Activated CD4-positive, alpha-beta T cell treated with anti-CD3 and anti-CD28 coated beads, Interleukin-2, amount 50 U/mL, for 16 hours (primary cell): ENCODE measurements around the gene IMPA2.
"Not testable (repeated sequence)": the region's sequence is repeated elsewhere in the genome, so short reads cannot be mapped to it uniquely, and the experiment has no call there.

Experiments used
- DNase-seq: peaks from one replicate; pipeline ENCODE4 v3.0.0-alpha.2; 2020

IMPA2 gene

DNA sequence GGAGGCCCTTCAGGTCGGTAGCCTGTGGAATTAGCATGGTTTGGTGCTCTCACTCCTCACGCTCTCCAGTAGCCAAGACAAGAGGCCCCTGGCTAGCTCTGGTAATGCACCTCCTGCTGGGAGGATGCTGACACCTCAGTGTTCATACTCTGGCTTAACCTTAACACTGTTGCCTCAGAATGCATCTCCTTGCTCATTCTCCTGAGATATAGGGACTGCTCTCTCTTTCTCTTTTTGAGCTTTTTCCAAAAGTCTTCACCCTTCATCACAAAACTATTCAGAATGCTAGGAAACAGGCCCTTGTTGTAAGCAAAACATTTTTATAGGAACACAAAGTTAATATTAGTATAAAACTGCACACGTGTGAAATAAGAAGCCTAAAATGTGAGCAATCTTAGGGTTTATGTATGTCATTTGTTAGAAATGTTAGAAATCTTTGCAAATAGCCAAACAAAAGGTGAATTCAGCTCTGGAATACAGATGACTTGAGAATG lies 17.3 kb upstream of the IMPA2 start:
- DNase-seq: no peak

DNA sequence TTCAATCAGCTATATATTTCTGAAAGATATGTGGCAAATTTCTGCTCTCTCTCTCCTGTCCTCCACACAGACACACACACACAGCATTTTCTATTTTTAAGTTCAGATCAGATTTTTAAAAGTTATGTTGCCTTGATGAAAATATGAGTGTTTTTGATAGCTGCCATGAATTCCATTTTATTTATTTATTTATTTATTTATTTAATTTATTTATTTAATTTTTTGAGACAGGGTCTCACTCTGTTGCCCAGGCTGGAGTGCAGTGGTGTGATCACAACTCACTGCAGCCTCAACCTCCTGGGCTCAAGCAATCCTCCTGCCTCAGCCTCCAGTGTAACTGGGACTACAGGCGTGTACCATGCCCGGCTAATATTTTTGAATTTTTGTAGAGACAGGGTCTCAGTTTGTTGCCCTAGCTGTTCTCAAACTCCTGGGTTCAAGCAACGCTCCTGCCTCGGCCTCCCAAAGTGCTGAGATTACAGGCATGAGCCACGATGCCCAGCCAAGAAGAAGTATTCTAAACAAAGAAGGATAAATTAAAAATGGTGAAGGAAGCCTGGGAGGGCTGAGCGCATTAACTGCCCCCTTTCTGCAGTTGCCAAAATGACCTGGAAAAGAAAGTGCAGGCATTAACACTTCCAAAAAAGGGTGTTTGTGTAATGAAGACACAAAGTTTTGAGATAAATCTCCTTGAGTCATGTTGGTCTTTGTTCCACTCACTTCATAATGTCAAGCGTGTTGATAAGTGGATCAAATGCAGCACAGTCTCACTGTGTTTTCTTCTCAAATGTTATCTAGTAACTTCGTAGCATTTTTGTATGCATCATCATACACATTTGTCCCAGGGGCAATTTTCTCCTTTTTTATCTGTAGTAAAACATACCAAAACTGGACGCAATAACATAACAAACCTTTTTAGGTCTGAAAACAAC lies 11.1 kb upstream of the IMPA2 start:
- no peak for DNase-seq

DNA sequence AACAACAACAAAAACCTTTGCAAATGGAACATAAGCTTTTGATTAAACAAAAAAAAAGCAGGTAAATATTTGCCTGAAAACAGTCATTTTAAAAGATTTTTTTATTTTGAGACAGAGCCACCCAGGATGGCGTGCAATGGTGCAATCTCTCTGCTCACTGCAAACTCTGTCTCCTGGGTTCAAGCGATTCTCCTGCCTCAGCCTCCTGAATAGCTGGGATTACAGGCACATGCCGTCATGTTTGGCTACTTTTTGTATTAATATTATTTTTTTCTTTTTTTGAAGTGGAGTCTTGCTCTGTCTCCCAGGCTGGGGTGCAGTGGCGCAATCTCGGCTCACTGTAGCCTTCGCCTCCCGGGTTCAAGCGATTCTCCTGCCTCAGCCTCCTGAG lies 10.5 kb upstream of the IMPA2 start:
- DNase-seq: not testable (repeated sequence)

DNA sequence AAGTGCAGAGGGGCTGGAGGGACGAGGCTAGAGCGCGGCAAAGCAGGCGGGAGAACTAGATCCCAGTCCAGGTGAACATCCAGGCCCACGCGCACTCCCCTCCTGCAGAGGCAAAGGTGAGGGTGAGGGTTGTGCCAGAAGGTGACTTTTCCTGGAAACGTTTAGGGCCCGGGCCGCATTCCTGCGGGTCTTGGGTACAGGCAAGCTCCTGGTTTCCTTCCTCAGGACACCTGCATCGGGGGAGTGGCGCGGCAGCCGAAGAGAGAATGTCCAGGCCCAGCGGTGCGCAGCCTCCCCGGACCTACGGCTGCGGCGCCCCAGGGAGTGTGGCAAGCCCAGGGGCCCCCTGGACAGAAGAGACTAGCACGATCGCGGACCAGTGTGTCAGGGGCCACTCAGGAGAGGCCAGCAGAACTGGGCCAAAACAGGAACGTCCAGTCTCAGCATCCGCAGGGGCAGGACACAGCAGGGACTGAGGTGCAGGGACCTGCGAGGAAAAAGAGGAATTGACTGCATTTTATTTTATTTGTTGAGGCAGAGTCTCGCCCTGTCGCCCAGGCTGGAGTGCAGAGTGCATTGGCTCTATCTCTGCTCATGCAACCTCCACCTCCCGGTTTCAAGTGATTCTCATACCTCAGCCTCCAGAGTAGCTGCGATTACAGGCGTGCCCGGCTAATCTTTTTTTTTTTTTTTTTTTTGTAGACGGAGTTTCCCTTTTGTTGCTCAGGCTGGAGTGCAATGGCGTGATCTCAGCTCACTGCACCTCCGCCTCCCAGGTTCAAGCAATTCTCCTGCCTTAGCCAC lies 8.7 kb upstream of the IMPA2 start:
- DNase-seq: no peak

DNA sequence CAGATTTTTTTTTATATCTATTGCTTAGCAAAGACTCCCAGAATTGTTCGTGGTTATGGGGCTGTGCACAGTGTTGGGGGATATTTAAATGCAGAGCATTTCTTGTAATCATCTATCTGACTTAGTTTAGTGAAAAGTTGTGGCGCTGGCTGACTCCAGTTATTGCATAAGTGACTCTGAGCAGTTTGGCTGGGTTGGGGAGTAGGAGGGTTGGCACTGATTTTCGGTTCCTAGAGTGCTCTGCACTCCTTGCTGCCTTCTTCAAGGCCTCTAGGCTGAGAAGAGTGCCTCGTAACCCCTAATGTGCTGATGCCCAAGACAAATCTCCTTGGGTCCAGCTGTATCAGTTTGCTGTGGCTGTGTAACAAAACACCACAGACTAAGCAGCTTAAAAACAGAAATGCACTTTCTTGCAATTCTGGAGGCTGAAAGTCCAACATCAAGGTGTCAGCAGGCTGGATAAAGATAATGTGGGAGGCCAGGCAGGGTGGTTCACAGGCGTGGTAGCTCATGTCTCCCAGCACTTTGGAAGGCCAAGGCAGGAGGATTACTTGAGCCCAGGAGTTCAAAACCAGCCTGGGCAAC lies 6.5 kb upstream of the IMPA2 start:
- DNase-seq: no peak

DNA sequence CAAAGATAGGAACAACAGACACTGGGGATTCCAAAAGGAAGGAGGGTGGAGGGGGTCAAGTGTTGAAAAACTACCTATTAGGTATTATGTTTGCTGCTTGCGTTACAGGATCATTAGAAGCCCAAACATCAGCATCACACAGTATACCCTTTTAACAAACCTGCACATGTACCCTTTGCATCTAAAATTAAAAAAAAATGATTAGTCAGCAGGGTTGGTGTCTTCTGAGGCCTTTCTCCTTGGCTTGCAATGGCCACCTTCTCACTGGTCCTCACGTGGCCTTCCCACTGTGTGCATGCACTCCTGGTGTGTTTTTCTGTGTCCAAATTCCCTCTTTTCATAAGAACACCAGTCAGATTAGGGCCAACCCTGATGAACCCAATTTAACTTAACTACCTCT lies 5.6 kb upstream of the IMPA2 start:
- DNase-seq: no peak

DNA sequence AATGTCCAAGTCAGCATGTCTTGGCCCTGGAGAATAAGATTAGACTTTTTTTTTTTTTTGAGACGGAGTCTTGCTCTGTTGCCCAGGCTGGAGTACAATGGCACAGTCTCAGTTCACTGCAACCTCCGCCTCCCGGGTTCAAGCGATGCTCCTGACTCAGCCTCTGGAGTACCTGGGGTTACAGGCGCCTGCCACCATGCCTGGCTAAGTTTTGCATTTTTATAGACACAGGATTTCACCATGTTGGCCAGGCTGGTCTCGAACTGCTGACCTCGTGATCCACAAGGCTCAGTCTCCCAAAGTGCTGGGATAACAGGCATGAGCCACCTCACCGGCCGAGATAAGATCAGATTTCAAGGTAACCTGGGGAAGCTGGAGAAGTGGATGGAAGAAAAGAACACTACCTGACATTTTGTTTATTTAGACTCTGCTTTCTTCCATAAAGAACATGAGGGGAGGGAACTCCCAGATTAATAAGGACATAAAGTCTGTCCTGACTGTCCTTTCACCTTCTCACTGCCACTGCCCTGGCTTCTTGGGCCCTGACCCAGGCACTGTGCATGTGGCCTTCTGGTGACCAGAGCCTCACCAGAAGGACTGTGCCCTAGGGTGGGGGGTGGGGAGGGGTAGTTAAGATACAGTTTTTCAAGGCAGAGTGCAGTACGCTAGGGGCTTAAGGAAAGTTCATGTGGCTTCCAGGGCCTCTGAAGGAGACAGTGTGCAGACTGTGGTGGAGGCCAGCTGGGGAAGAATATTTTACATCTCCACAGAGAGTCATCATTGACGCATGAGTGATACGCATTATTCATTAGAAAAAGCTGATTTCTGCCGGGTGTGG lies 4.8 kb upstream of the IMPA2 start:
- DNase-seq: no peak

- DNase-seq: no peak
These were observed 4.2 kb upstream of the IMPA2 start for GRCh38 chr18:11977153-11977466.

- no peak for DNase-seq
These were observed 2.4 kb upstream of the IMPA2 start for GRCh38 chr18:11978956-11979355.

- no peak for DNase-seq
These were observed 1.2 kb upstream of the IMPA2 start for GRCh38 chr18:11980163-11980493.

- peak; percentile 99 for DNase-seq
These were observed 664 bp upstream of the IMPA2 start for GRCh38 chr18:11980494-11981191.

DNA sequence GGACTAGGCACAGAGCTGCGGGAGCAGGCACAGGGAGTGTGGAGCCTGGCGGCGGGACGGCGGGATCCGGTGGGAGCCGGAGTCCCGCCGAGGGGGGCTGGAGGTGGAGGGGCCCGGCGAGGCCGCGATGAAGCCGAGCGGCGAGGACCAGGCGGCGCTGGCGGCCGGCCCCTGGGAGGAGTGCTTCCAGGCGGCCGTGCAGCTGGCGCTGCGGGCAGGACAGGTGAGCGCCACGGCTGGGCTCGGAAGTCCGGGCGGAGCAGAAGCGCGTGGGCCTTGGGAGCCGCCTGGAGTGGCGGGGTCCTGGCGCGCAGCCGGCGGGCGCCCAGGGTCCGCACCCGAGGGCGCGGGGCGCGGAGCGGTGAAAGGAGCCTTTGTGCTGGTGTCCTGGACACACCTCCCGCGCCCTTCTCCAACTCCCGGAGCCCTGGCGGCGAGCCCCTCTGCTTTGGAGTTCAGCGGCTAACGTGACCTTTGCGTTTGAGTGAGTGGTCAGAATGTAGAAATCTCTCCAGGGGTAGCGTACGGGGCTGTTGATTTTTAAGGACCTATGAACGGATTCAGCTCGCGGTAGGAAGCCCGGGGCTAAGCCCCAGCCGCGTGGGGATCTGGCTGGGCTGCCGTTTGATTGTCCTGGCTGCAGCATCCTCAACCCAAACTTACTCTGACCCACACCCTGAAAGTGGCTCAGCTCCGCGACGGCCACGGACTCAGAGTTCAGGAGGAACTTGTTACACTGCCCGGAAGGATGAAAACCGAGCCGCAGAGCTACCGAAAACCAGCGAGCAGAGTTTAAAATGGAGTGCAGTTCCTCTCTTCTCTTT lies 448 bp downstream of the IMPA2 start:
- peak; percentile 15 for DNase-seq

- no peak for DNase-seq
These were observed 1.7 kb downstream of the IMPA2 start for GRCh38 chr18:11982981-11983380.

- DNase-seq: no peak
These were observed 2.3 kb downstream of the IMPA2 start for GRCh38 chr18:11983592-11983991.

GRCh38 chr18:11984091-11984490 lies 2.8 kb downstream of the IMPA2 start:
- DNase-seq: no peak

GRCh38 chr18:11985586-11985985 lies 4.3 kb downstream of the IMPA2 start:
- DNase-seq: no peak

- DNase-seq: no peak
These were observed 4.8 kb downstream of the IMPA2 start for GRCh38 chr18:11986061-11986460.

- DNase-seq: no peak
These were observed 6.2 kb downstream of the IMPA2 start for GRCh38 chr18:11987527-11987926.

GRCh38 chr18:11989174-11989573 lies 7.9 kb downstream of the IMPA2 start:
- no peak for DNase-seq

DNA sequence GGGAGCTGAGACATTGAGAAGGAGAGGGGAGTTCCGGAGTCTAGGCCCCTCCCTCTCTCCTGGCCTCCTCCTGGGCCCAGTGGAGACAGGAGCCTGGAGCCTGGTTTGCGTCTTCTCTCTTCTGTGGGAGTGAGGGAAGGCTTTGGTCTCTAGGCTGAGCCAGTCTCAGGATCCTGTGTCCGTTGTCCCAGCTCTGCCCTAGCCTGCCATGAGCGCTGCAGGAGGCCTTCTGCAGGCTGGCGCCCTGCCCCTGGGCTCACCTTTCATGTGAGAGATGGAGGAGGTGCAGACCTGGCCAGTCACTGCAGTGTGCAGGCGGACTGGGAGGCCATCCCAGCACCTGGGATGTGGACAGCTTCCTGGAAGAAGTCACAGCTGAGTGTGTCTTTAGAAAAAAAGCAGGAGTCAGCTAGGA lies 8.7 kb downstream of the IMPA2 start:
- DNase-seq: no peak

DNA sequence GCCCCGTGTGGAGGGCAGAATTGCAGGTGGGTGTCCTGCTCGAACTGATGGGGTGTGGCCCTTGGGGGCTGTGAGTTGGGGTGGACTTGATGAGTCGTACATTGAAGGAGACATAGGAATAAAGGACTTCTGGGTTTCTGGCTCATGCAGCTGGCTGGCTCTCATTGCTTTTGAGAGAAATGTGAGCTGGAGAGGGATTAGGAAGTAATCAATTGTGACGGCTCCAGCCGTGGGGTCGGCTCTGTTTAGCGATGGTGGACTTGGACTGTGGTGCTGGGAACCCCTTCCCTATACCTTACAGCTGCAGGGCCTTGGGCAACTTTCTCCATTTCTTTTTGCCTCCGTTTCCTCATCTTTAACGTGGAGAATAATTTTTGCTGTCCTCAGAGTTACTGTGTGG lies 9.2 kb downstream of the IMPA2 start:
- no peak for DNase-seq
